ENCODE measurements around the gene CAMK2D. TPM values are rescaled to one million over a fixed set of nuclear protein-coding genes. Genes with fewer than 3 reads are reported as not detected.
A peak's percentile ranks its signal among the peaks of the same experiment; 100 is the strongest.

The CAMK2D gene
- polyA plus RNA-seq, 2 of the 4 experiments (the other 2 are of a cell fraction) = 19.1 to 59.9 TPM

DNA sequence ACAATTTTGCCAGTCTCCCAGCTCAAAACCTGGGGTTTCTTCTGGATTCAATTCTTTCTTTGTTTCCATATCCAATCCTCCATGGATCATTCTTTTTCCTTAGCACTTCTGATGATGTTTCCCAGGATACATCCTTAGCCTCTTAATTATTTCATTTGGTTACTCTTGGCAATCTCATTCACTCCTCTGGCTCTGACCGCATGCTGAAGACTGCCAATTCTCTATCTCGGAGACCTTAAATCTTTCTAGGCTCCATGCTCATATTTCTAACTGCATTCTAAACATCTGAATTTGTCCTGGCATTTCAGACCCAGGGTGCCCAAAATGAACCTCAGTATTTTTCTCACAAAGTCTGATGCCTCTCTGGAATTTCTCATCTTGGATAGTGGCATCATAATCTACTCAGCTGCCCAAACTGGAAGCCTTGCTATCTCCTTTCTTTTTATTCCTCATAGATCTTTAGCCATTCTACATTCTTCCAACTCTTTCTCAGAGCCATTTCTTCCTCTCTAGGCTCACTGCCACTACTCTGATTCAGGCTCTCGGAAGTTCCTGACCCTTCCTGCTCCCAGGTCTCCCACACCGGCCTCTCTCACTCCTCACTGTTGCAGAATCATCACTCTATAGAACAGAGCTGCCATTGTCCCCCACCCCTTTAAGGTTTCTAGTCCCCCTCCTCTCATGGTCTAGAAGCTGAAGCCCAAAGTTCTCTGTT, 290.2 kb downstream of the CAMK2D start (continued):
- TF ChIP-seq, protein P1, sequence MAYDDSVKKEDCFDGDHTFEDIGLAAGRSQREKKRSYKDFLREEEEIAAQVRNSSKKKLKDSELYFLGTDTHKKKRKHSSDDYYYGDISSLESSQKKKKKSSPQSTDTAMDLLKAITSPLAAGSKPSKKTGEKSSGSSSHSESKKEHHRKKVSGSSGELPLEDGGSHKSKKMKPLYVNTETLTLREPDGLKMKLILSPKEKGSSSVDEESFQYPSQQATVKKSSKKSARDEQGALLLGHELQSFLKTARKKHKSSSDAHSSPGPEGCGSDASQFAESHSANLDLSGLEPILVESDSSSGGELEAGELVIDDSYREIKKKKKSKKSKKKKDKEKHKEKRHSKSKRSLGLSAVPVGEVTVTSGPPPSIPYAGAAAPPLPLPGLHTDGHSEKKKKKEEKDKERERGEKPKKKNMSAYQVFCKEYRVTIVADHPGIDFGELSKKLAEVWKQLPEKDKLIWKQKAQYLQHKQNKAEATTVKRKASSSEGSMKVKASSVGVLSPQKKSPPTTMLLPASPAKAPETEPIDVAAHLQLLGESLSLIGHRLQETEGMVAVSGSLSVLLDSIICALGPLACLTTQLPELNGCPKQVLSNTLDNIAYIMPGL (CRISPR knock-in tag; IDR thresholded peaks at IDR 0.05; ENCODE audit: borderline replicate concordance) = no peak
- no peak for TF ChIP-seq KDM1A (IDR thresholded peaks at IDR 0.05; ENCODE audit: low read depth)
- TF ChIP-seq EP300 (IDR thresholded peaks at IDR 0.05) = no peak
- TF ChIP-seq EHF (CRISPR knock-in tag; IDR thresholded peaks at IDR 0.05) = no peak
- no peak for TF ChIP-seq JUN (IDR thresholded peaks at IDR 0.05)
- TF ChIP-seq POLR2A (IDR thresholded peaks at IDR 0.05; ENCODE audit: low read length) = no peak
- no peak for TF ChIP-seq JUNB (IDR thresholded peaks at IDR 0.05)

DNA sequence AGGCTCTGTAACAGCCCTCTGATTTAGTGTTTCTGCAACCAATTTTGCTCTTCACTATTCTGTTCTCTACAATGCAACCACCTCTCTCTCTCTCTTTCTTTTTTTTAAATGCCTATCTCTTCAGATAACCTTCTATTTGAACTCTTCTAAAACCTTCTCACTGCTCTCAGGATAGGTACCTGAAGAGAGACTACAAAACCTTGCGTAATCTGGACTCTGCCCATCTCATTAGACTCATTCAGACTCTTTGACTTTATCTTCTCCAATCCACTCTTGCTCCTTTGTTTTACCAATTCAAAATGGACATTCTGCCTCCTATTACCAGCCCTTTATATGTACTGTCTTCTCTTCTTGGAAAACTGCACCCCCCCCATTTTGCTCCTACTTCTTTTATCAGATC, 291.6 kb downstream of the CAMK2D start:
- H3K4me2 ChIP-seq = peak overlapping the region; percentile 23; the same call in 2 of the 3 replicates
- no peak for DNase-seq (ENCODE audit: low read depth in 1 of 2, low spot score in 1 of 2)
- WGBS (ENCODE audit: missing lambda C conversion rate) = 93% methylated on average over 1 of the region's 1 CpG
- no peak for FAIRE-seq
- TF ChIP-seq RNF2 (IDR thresholded peaks at IDR 0.05; ENCODE audit: borderline replicate concordance, low read depth) (no peak), FOSB (CRISPR knock-in tag; IDR thresholded peaks at IDR 0.05) (no peak), CHD2 (IDR thresholded peaks at IDR 0.05; ENCODE audit: low read length, partially characterized antibody) (no peak), CEBPB (IDR thresholded peaks at IDR 0.05) (0 out of 4 replicates have a peak, but pooled peaks of 1 of the 2 experiments have one; percentile 19), BHLHE40 (IDR thresholded peaks at IDR 0.05; ENCODE audit: low read depth, low read length) (no peak), HEYL (CRISPR knock-in tag; IDR thresholded peaks at IDR 0.05) (no peak), GATA3 (IDR thresholded peaks at IDR 0.05; ENCODE audit: borderline replicate concordance) (no peak), EHMT2 (IDR thresholded peaks at IDR 0.05; ENCODE audit: low read depth) (no peak)
- TF ChIP-seq, protein P2, sequence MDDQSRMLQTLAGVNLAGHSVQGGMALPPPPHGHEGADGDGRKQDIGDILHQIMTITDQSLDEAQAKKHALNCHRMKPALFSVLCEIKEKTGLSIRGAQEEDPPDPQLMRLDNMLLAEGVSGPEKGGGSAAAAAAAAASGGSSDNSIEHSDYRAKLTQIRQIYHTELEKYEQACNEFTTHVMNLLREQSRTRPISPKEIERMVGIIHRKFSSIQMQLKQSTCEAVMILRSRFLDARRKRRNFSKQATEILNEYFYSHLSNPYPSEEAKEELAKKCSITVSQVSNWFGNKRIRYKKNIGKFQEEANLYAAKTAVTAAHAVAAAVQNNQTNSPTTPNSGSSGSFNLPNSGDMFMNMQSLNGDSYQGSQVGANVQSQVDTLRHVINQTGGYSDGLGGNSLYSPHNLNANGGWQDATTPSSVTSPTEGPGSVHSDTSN (IDR thresholded peaks at IDR 0.05) = no peak
- no peak overlapping the region for H3K4me3 ChIP-seq
- POLR2A ChIA-PET = no interaction called here
- CTCF ChIA-PET = interaction anchor here (1.0 kb wide), 1 partner anchor 78 kb away, joined by 3 read pairs; no protein-coding TSS in a partner anchor
- no peak for ATAC-seq
- no peaks in the 10 kb centered on the region for H3K9me3 ChIP-seq
- no peak overlapping the region for H3K27ac ChIP-seq
- H3K4me1 ChIP-seq = peaks cover 36% of the 10 kb centered on the region

DNA sequence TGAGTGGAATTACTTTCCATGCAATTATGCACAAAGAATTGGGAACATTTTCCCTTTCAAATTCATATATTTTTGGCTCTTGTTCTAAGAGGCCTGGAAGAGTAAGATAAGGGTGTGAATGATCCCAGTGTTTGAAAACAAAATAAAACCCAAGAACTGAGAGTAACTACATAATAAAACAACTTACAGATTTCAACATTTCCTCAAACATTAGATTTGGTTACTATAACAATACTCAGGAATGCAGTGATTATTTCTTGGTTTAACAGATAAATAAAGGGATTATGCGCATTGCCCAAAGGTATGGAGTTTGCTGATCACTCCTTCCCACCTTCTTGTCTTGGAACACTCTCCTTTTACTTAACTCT, 292.5 kb downstream of the CAMK2D start:
- ChIA-PET POLR2A (no interaction called here), CTCF (interaction anchor here (2.0 to 2.8 kb wide), 2 partner anchors 74 to 79 kb away, joined by 5 to 6 read pairs; no protein-coding TSS in a partner anchor)
- ATAC-seq = no peak
- no peaks in the 10 kb centered on the region for H3K9me3 ChIP-seq
- H3K4me1 ChIP-seq = peaks cover 35% of the 10 kb centered on the region
- peak overlapping the region; percentile 76 for H3K4me2 ChIP-seq
- FAIRE-seq = no peak
- DNase-seq (ENCODE audit: low read depth in 1 of 2, low spot score in 1 of 2) = no peak
- no peak overlapping the region for H3K4me3 ChIP-seq
- peak overlapping the region; percentile 43 to 61; a peak in 3 of 6 replicates for H3K27ac ChIP-seq
- TF ChIP-seq, protein P3, sequence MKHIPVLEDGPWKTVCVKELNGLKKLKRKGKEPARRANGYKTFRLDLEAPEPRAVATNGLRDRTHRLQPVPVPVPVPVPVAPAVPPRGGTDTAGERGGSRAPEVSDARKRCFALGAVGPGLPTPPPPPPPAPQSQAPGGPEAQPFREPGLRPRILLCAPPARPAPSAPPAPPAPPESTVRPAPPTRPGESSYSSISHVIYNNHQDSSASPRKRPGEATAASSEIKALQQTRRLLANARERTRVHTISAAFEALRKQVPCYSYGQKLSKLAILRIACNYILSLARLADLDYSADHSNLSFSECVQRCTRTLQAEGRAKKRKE (CRISPR knock-in tag; IDR thresholded peaks at IDR 0.05; ENCODE audit: low read depth) = no peak
- TF ChIP-seq HOXA7 (CRISPR knock-in tag; IDR thresholded peaks at IDR 0.05) = no peak
- no peak for TF ChIP-seq MAZ (IDR thresholded peaks at IDR 0.05; ENCODE audit: borderline replicate concordance, low read depth, low read length)
- no peak for TF ChIP-seq ZSCAN20 (CRISPR knock-in tag; IDR thresholded peaks at IDR 0.05)
- TF ChIP-seq GATA3 (IDR thresholded peaks at IDR 0.05; ENCODE audit: borderline replicate concordance) = no peak
- 100% methylated on average over 1 of the region's 1 CpG for WGBS (ENCODE audit: missing lambda C conversion rate)

All from A549 (cell line).